HepG2 (cell line): Measurements from ENCODE around the gene TXNDC12. TPM values are rescaled to one million over a fixed set of nuclear protein-coding genes. Genes with fewer than 3 reads are reported as not detected.

Experiments
- ATAC-seq: fragments of 200-7000 bp; cut with Tn5 transposase; 3 replicates; pipeline ENCODE4 v1.9.1; 2020; ENCODE audit warnings: mild to moderate bottlenecking, moderate library complexity
- BruUV-seq: library from RNA; stranded (reverse); fragments of 400-500 nt; replicated peaks from 2 replicates; lab custom pipeline; 2021; lab: Mats Ljungman, UMichigan
- CTCF ChIA-PET: fragments of 300-600 bp; formaldehyde crosslinking; extraction: SDS; loops from one replicate; lab custom pipeline; 2021; ENCODE audit warnings: low total read pairs, inconsistent platforms, low intra/inter-chr PET ratio; lab: Yijun Ruan, JAX
- POLR2A ChIA-PET: fragments of 350-600 bp; sonication (Branson Sonifier 250); formaldehyde crosslinking; loops from one replicate; lab custom pipeline; 2020; ENCODE audit warnings: antibody characterized with exemption, inconsistent platforms; lab: Yijun Ruan, JAX
- DNase-seq: peaks from one replicate; pipeline ENCODE4 v3.0.0-alpha.2; 2015; ENCODE audit warnings: low spot score
- FAIRE-seq: peaks from 3 replicates; lab custom pipeline; 2011; peaks lifted over from hg19 to GRCh38; lab: Jason Lieb, UNC
- H2AFZ ChIP-seq: one replicate; pipeline ENCODE4 v1.6.1; 2011; ENCODE audit warnings: low read length, inconsistent platforms
- H3K27ac ChIP-seq: fragments of 300-600 bp; 3 replicates; pipeline ENCODE4 v1.8.0; 2011; ENCODE audit warnings: mixed run types, mild to moderate bottlenecking, mixed read lengths, low read length, inconsistent platforms; ENCODE audit not compliant: insufficient read depth; ENCODE audit errors: extremely low read length
- H3K27me3 ChIP-seq, 2 experiments: fragments of 200-600 bp in 1 of 2; 2 replicates in 1 of 2; 3 replicates in 1 of 2; pipeline versions ENCODE4 v1.6.0 to v1.8.0; 2011; ENCODE audit warnings: low read length in 2 of 2, mild to moderate bottlenecking in 2 of 2, moderate library complexity in 2 of 2, inconsistent platforms in 1 of 2; ENCODE audit not compliant: insufficient read depth in 2 of 2, control insufficient read depth in 1 of 2
- H3K36me3 ChIP-seq, 2 experiments: fragments of 200-600 bp in 1 of 2; replicated peaks in 1 of 2; 2 replicates in 1 of 2; 3 replicates in 1 of 2; pipeline versions ENCODE4 v1.5.1 to v1.8.0; 2011; ENCODE audit warnings: low read length in 2 of 2, inconsistent platforms in 1 of 2; ENCODE audit not compliant: insufficient read depth in 2 of 2, control insufficient read depth in 1 of 2
- H3K4me1 ChIP-seq: 2 replicates; pipeline ENCODE4 v1.5.1; 2012; ENCODE audit warnings: low read length, inconsistent platforms; ENCODE audit not compliant: insufficient read depth
- H3K4me2 ChIP-seq: 2 replicates; pipeline ENCODE4 v1.6.0; 2011; ENCODE audit warnings: low read depth, low read length, inconsistent platforms
- H3K4me3 ChIP-seq, 3 experiments: fragments of 200-600 bp in 1 of 3; sonication (generic), shearing (Covaris generic) in 1 of 3; replicated peaks in 1 of 3; 2 replicates each; pipeline ENCODE4 v1.5.1; 2011 to 2016; ENCODE audit warnings: low read length in 3 of 3, inconsistent platforms in 2 of 3, low read depth in 2 of 3, mild to moderate bottlenecking in 2 of 3, control low read depth in 1 of 3, mixed read lengths in 1 of 3; ENCODE audit not compliant: insufficient read depth in 1 of 3
- H3K79me2 ChIP-seq: one replicate; pipeline ENCODE4 v1.6.1; 2011; ENCODE audit warnings: low read length, inconsistent platforms; ENCODE audit not compliant: insufficient read depth
- H3K9ac ChIP-seq: 2 replicates; pipeline ENCODE4 v1.6.0; 2011; ENCODE audit warnings: mild to moderate bottlenecking, low read depth, low read length, inconsistent platforms; ENCODE audit not compliant: insufficient read depth
- H3K9me3 ChIP-seq: 2 replicates; pipeline ENCODE4 v1.5.1; 2012; ENCODE audit warnings: mild to moderate bottlenecking, low read length
- H4K20me1 ChIP-seq: 2 replicates; pipeline ENCODE4 v1.6.0; 2011; ENCODE audit warnings: inconsistent platforms, mild to moderate bottlenecking, low read length, moderate library complexity; ENCODE audit not compliant: insufficient read depth
- DMAP1 ChIP-seq: IDR thresholded peaks from 2 replicates; pipeline ENCODE4 v1.6.1; 2016
- JDP2 ChIP-seq: sonication (generic); formaldehyde crosslinking; IDR thresholded peaks from 2 replicates; pipeline ENCODE4 v1.8.1; 2022; ENCODE audit warnings: missing genetic modification reagents, borderline replicate concordance
- NFE2 ChIP-seq: sonication (generic); formaldehyde crosslinking; IDR thresholded peaks from 2 replicates; pipeline ENCODE4 v1.4.0; 2020; ENCODE audit warnings: missing genetic modification reagents
- RNF219 ChIP-seq: sonication (generic); formaldehyde crosslinking; IDR thresholded peaks from 2 replicates; pipeline ENCODE4 v1.5.0; 2020; ENCODE audit warnings: mild to moderate bottlenecking, missing genetic modification reagents
- ZBTB39 ChIP-seq: sonication (generic); formaldehyde crosslinking; IDR thresholded peaks from 2 replicates; pipeline ENCODE4 v1.5.0; 2020; ENCODE audit warnings: missing genetic modification reagents
- ZNF205 ChIP-seq: IDR thresholded peaks from 2 replicates; pipeline ENCODE4 v1.6.1; 2018; ENCODE audit warnings: missing biosample characterization, missing genetic modification reagents
- ZNF224 ChIP-seq: sonication (generic); formaldehyde crosslinking; IDR thresholded peaks from 2 replicates; pipeline ENCODE4 v1.5.0; 2020; ENCODE audit warnings: mild to moderate bottlenecking, missing genetic modification reagents
- WGBS: methylation state at CpG from one replicate; pipeline ENCODE4 v1.1.6; 2017; ENCODE audit warnings: low lambda C conversion rate; 5-methylcytosine and 5-hydroxymethylcytosine counted together
- in situ Hi-C: cut with HindIII; loops from 2 replicates; pipeline ENCODE4 v1.10.0; 2017; ENCODE audit warnings: low pct_unique_long_range_greater_than_20kb; ENCODE audit not compliant: extremely low pct_ligation_motif_present
- intact Hi-C: fragments of 100-400 bp; cut with micrococcal nuclease; formaldehyde crosslinking; loops from one replicate; pipeline ENCODE4 v1.10.0; 2022; ENCODE audit not compliant: unreplicated experiment
- polyA plus RNA-seq, 8 experiments: library from polyadenylated mRNA; depleted of rRNA in 3 of 8; stranded (reverse) in 7 of 8; unstranded in 1 of 8; fragments of >200 nt; fragmentation: Illumina TruSeq in 4 of 8; extraction: Trizol in 4 of 8; gene quantifications; 2 replicates each; pipeline versions ENCODE4 v1.2.1 to v1.2.3, GENCODE V29; 2011 to 2016; ENCODE audit warnings: low read depth in 4 of 8, missing spikeins in 1 of 8, mixed read lengths in 1 of 8; ENCODE audit not compliant: insufficient read depth in 1 of 8
- total RNA-seq, 5 experiments: library from RNA; depleted of rRNA; stranded (reverse); fragments of >200 nt; fragmentation: Illumina TruSeq; extraction: Trizol; gene quantifications; 2 replicates each; pipeline ENCODE4 v1.2.3, GENCODE V29; 2016; ENCODE audit warnings: low read depth in 1 of 5

Gene TXNDC12
- total and polyA plus RNA-seq, 2 of the 13 experiments (the other 11 are each of a cell fraction or from before 2014, with no cell fraction given), result 65.6 to 67.2 TPM

GRCh38 chr1:52054496-52055065, 410 bp downstream of the TXNDC12 start (continued):
- TF ChIP-seq JDP2 (CRISPR knock-in tag), result no peak; the same call in 1 of the 2 replicates
- TF ChIP-seq ZBTB39, result peak; percentile 48; the same call in 1 of the 2 replicates
- 0 out of 2 replicates have a peak, but pooled peaks have one; percentile 73 for TF ChIP-seq RNF219 (CRISPR knock-in tag)
- TF ChIP-seq NFE2 (CRISPR knock-in tag), result no peak
- no peak for TF ChIP-seq ZNF205
- TF ChIP-seq, all 625 proteins: peak for 19

GRCh38 chr1:52053862-52054261, 1.1 kb downstream of the TXNDC12 start:
- peaks cover 14% of the 10 kb centered on the region for H4K20me1 ChIP-seq
- WGBS, result 93% methylated on average over 1 of the region's 1 CpG
- POLR2A ChIA-PET, result interaction anchor here (1.9 to 5.3 kb wide), 5 partner anchors 16 to 47 kb away, joined by 13 to 80 read pairs (median 22); partner anchors contain the start of gene KTI12
- H3K79me2 ChIP-seq, result peaks cover 61% of the 10 kb centered on the region
- ATAC-seq (no peak), FAIRE-seq (no peak), DNase-seq (no peak)
- H3K4me1 ChIP-seq, result peaks cover 42% of the 10 kb centered on the region
- no peaks in the 10 kb centered on the region; a peak in 1 of 5 replicates for H3K36me3 ChIP-seq
- H3K27ac ChIP-seq, result no peak overlapping the region
- in situ Hi-C loops (no loop called here), intact Hi-C loops (loop anchor here (2.0 kb wide), 1 partner anchor 25 kb away; no protein-coding TSS in a partner anchor)
- peak overlapping the region; percentile 85 to 89 (median 87) for H3K4me3 ChIP-seq
- TF ChIP-seq DMAP1 (CRISPR knock-in tag) (no peak), ZNF224 (0 out of 2 replicates have a peak, but pooled peaks have one; percentile 2)
- no peak overlapping the region for H2AFZ ChIP-seq
- BruUV-seq, result no TSS peak
- H3K27me3 ChIP-seq, result no peaks in the 10 kb centered on the region; a peak in 1 of 5 replicates
- CTCF ChIA-PET, result no interaction called here
- peak overlapping the region; percentile 88 for H3K9ac ChIP-seq
- H3K4me2 ChIP-seq, result peak overlapping the region; percentile 81
- H3K9me3 ChIP-seq, result no peaks in the 10 kb centered on the region
